H1 (cell line): ENCODE data around the gene ULK1. TPM values are rescaled to one million over a fixed set of nuclear protein-coding genes. Genes with fewer than 3 reads are reported as not detected.

Source experiments
- CTCF ChIA-PET: fragments of 300-600 bp; sonication (Branson Sonifier 250); formaldehyde crosslinking; loops from one replicate; lab custom pipeline; 2021; ENCODE audit not compliant: partially characterized antibody; lab: Charles Lee
- POLR2A ChIA-PET: fragments of 300-600 bp; sonication (Branson Sonifier 250); formaldehyde crosslinking; loops from one replicate; lab custom pipeline; 2021; ENCODE audit warnings: inconsistent platforms; ENCODE audit not compliant: partially characterized antibody; lab: Charles Lee
- DNase-seq, 2 experiments: peaks; one replicate each; pipeline versions ENCODE4 v3.0.0 to v3.0.0-alpha.2; 2010 to 2022; ENCODE audit warnings: low spot score in 2 of 2, low read depth in 1 of 2, mixed read lengths in 1 of 2
- FAIRE-seq: peaks from 2 replicates; lab custom pipeline; 2011; peaks lifted over from hg19 to GRCh38; lab: Jason Lieb, UNC
- H2AFZ ChIP-seq: 2 replicates; pipeline ENCODE4 v1.8.1; 2012; ENCODE audit warnings: low read length, inconsistent platforms
- H2AK5ac ChIP-seq: 2 replicates; pipeline ENCODE4 v1.6.1; 2013; ENCODE audit warnings: low read depth, low read length
- H2BK120ac ChIP-seq: replicated peaks from 2 replicates; pipeline ENCODE3; 2013; ENCODE audit warnings: low read depth, low read length, inconsistent platforms
- H2BK12ac ChIP-seq: 2 replicates; pipeline ENCODE4 v1.6.1; 2013; ENCODE audit warnings: low read depth, low read length
- H2BK15ac ChIP-seq: 2 replicates; pipeline ENCODE4 v1.6.1; 2013; ENCODE audit warnings: low read length
- H2BK20ac ChIP-seq: 2 replicates; pipeline ENCODE4 v1.6.1; 2013; ENCODE audit warnings: low read length
- H2BK5ac ChIP-seq: 2 replicates; pipeline ENCODE4 v1.6.1; 2013; ENCODE audit warnings: low read depth, low read length
- H3K14ac ChIP-seq: 2 replicates; pipeline ENCODE4 v1.6.1; 2013; ENCODE audit warnings: inconsistent platforms; ENCODE audit not compliant: insufficient read length
- H3K18ac ChIP-seq: 2 replicates; pipeline ENCODE4 v1.6.1; 2013; ENCODE audit warnings: low read length; ENCODE audit errors: extremely low read depth
- H3K23ac ChIP-seq: 2 replicates; pipeline ENCODE4 v1.6.1; 2013; ENCODE audit warnings: inconsistent platforms; ENCODE audit not compliant: insufficient read length
- H3K23me2 ChIP-seq: 2 replicates; pipeline ENCODE4 v1.6.1; 2013; ENCODE audit warnings: low read depth, low read length
- H3K27ac ChIP-seq: 2 replicates; pipeline ENCODE4 v1.6.1; 2011; ENCODE audit warnings: low read depth, low read length, inconsistent platforms
- H3K27me3 ChIP-seq, 4 experiments: replicated peaks in 1 of 4; 1 replicate in 1 of 4; 2 replicates in 3 of 4; pipeline versions ENCODE4 v1.6.1 to v1.8.1; 2011 to 2013; ENCODE audit warnings: low read length in 3 of 4, mild to moderate bottlenecking in 3 of 4, inconsistent platforms in 2 of 4, mixed read lengths in 2 of 4, moderate library complexity in 1 of 4; ENCODE audit not compliant: control insufficient read depth in 3 of 4, insufficient read depth in 3 of 4; ENCODE audit errors: extremely low read depth in 1 of 4
- H3K36me3 ChIP-seq, 4 experiments: 2 replicates each; pipeline versions ENCODE4 v1.6.1 to v1.8.1; 2011 to 2013; ENCODE audit warnings: mild to moderate bottlenecking in 4 of 4, low read length in 3 of 4, moderate library complexity in 2 of 4, control low read depth in 1 of 4, inconsistent platforms in 1 of 4; ENCODE audit not compliant: insufficient read depth in 4 of 4, control insufficient read depth in 2 of 4
- H3K4ac ChIP-seq: replicated peaks from 2 replicates; pipeline ENCODE3; 2013; ENCODE audit warnings: low read length, low read depth, mixed read lengths, inconsistent platforms; ENCODE audit not compliant: insufficient read length
- H3K4me1 ChIP-seq, 4 experiments: replicated peaks in 1 of 4; 1 replicate in 1 of 4; 2 replicates in 3 of 4; pipeline versions ENCODE4 v1.6.1 to v1.8.1; 2011 to 2013; ENCODE audit warnings: low read length in 3 of 4, inconsistent platforms in 2 of 4, mixed read lengths in 1 of 4; ENCODE audit not compliant: insufficient read depth in 4 of 4, control insufficient read depth in 3 of 4
- H3K4me2 ChIP-seq, 2 experiments: 2 replicates each; pipeline versions ENCODE4 v1.6.1 to v1.8.1; 2011 to 2013; ENCODE audit warnings: low read depth in 2 of 2, low read length in 2 of 2, control low read depth in 1 of 2, inconsistent platforms in 1 of 2, mild to moderate bottlenecking in 1 of 2; ENCODE audit not compliant: insufficient read depth in 1 of 2
- H3K4me3 ChIP-seq, 4 experiments: fragments of 200-600, 300-600 bp in 1 of 4; sonication (generic), shearing (Covaris generic), sonication (Bioruptor Twin) in 1 of 4; 2 replicates each; pipeline versions ENCODE4 v1.5.1 to v1.8.1; 2011 to 2016; ENCODE audit warnings: low read length in 4 of 4, low read depth in 3 of 4, control low read depth in 2 of 4, inconsistent platforms in 2 of 4, mild to moderate bottlenecking in 2 of 4, mixed read lengths in 1 of 4, moderate library complexity in 1 of 4; ENCODE audit not compliant: insufficient read depth in 2 of 4; ENCODE audit errors: extremely low read depth in 1 of 4
- H3K56ac ChIP-seq: replicated peaks from 2 replicates; pipeline ENCODE3; 2013; ENCODE audit warnings: low read depth, mild to moderate bottlenecking, mixed read lengths, low read length, inconsistent platforms; ENCODE audit not compliant: insufficient read length
- H3K79me1 ChIP-seq: 2 replicates; pipeline ENCODE4 v1.6.1; 2013; ENCODE audit warnings: low read depth, low read length, control low read depth
- H3K79me2 ChIP-seq, 2 experiments: 2 replicates each; pipeline versions ENCODE4 v1.6.1 to v1.8.1; 2012 to 2013; ENCODE audit warnings: low read length in 2 of 2, mild to moderate bottlenecking in 2 of 2, inconsistent platforms in 1 of 2; ENCODE audit not compliant: insufficient read depth in 2 of 2, control insufficient read depth in 1 of 2
- H3K9ac ChIP-seq, 4 experiments: replicated peaks in 1 of 4; 1 replicate in 1 of 4; 2 replicates in 3 of 4; pipeline versions ENCODE4 v1.6.1 to v1.8.1; 2011 to 2013; ENCODE audit warnings: low read depth in 3 of 4, low read length in 3 of 4, control low read depth in 2 of 4, mild to moderate bottlenecking in 2 of 4, moderate library complexity in 2 of 4, inconsistent platforms in 1 of 4; ENCODE audit errors: extremely low read depth in 1 of 4
- H3K9me3 ChIP-seq, 2 experiments: 2 replicates each; pipeline versions ENCODE4 v1.6.1 to v1.8.1; 2012 to 2013; ENCODE audit warnings: mild to moderate bottlenecking in 2 of 2, moderate library complexity in 2 of 2, control low read depth in 1 of 2, inconsistent platforms in 1 of 2, low read depth in 1 of 2, low read length in 1 of 2, mixed read lengths in 1 of 2; ENCODE audit not compliant: insufficient read depth in 2 of 2
- H4K20me1 ChIP-seq, 2 experiments: replicated peaks in 1 of 2; 2 replicates each; pipeline versions ENCODE3 to v1.8.1; 2011 to 2013; ENCODE audit warnings: inconsistent platforms in 2 of 2, low read length in 2 of 2, mild to moderate bottlenecking in 1 of 2; ENCODE audit not compliant: insufficient read depth in 2 of 2, control insufficient read depth in 1 of 2
- H4K5ac ChIP-seq: 2 replicates; pipeline ENCODE4 v1.6.1; 2013; ENCODE audit warnings: low read length, low read depth, mixed read lengths, inconsistent platforms; ENCODE audit not compliant: insufficient read length
- H4K8ac ChIP-seq: 2 replicates; pipeline ENCODE4 v1.8.0; 2013; ENCODE audit warnings: mild to moderate bottlenecking, moderate library complexity, low read length, inconsistent platforms; ENCODE audit not compliant: insufficient read depth; ENCODE audit errors: extremely low read depth
- H4K91ac ChIP-seq: replicated peaks from 2 replicates; pipeline ENCODE3; 2013; ENCODE audit warnings: low read length, mixed read lengths, inconsistent platforms; ENCODE audit not compliant: insufficient read length
- BCL11A ChIP-seq, 2 experiments: IDR thresholded peaks; one replicate each; pipeline ENCODE4 v1.6.1; 2011; ENCODE audit warnings: low read depth in 2 of 2, low read length in 2 of 2, mild to moderate bottlenecking in 2 of 2
- EGR1 ChIP-seq: IDR thresholded peaks from 2 replicates; pipeline ENCODE4 v1.6.1; 2011; ENCODE audit warnings: low read depth, low read length, borderline replicate concordance
- KDM1A ChIP-seq: fragments of 200-600, 300-600 bp; sonication (generic); IDR thresholded peaks from 2 replicates; pipeline ENCODE4 v1.7.1; 2016; ENCODE audit warnings: mild to moderate bottlenecking, low read length, borderline replicate concordance
- POLR2A ChIP-seq, 2 experiments: IDR thresholded peaks; 1 replicate in 1 of 2; 2 replicates in 1 of 2; pipeline ENCODE4 v1.6.1; 2011; ENCODE audit warnings: low read depth in 2 of 2, low read length in 2 of 2, mild to moderate bottlenecking in 2 of 2; ENCODE audit errors: control extremely low read depth in 1 of 2
- RBBP5 ChIP-seq: IDR thresholded peaks from 2 replicates; pipeline ENCODE4 v1.7.1; 2012; ENCODE audit warnings: low read depth, mild to moderate bottlenecking, inconsistent platforms, low read length, moderate library complexity, borderline replicate concordance
- RXRA ChIP-seq: IDR thresholded peaks from 2 replicates; pipeline ENCODE4 v1.6.1; 2011; ENCODE audit warnings: low read depth, mild to moderate bottlenecking, low read length, moderate library complexity; ENCODE audit not compliant: insufficient read depth
- TEAD4 ChIP-seq: IDR thresholded peaks from 2 replicates; pipeline ENCODE4 v1.6.1; 2012; ENCODE audit warnings: low read depth, low read length, inconsistent platforms, mixed read lengths
- WGBS, 2 experiments: shearing (Covaris generic) in 1 of 2; methylation state at CpG; one replicate each; pipeline versions ENCODE4 v1.1.6 to v1.1.7; 2013 to 2015; ENCODE audit warnings: low lambda C conversion rate in 2 of 2, mixed read lengths in 2 of 2, inconsistent platforms in 1 of 2, low coverage in 1 of 2, missing lambda C conversion rate in 1 of 2; ENCODE audit not compliant: insufficient replicate concordance in 2 of 2, insufficient coverage in 1 of 2, insufficient read length in 1 of 2; ENCODE audit errors: extremely low coverage in 1 of 2, missing lambda C conversion rate in 1 of 2; 5-methylcytosine and 5-hydroxymethylcytosine counted together
- polyA plus RNA-seq, 7 experiments: library from polyadenylated mRNA; depleted of rRNA in 3 of 7; stranded (reverse) in 5 of 7; unstranded in 2 of 7; fragments of >200 nt in 5 of 7; fragments of 200-250 nt in 2 of 7; gene quantifications; 1 replicate in 5 of 7; 2 replicates in 1 of 7; 4 replicates in 1 of 7; pipeline versions ENCODE4 v1.2.1 to v1.2.3, GENCODE V29; 2011 to 2013; ENCODE audit warnings: missing spikeins in 2 of 7, mixed read lengths in 2 of 7
- total RNA-seq: library from RNA; stranded (reverse); fragmentation: NEBNext Ultra II Directional; extraction: Animal tissue kit (Norgen Biotek cat#: 25700); gene quantifications from 2 replicates; pipeline ENCODE4 v1.2.1, GENCODE V29; 2021

Gene ULK1
- total and polyA plus RNA-seq, 2 of the 8 experiments (the other 6 are each of a cell fraction or from before 2014, with no cell fraction given), result 13.0 to 44.1 TPM

DNA sequence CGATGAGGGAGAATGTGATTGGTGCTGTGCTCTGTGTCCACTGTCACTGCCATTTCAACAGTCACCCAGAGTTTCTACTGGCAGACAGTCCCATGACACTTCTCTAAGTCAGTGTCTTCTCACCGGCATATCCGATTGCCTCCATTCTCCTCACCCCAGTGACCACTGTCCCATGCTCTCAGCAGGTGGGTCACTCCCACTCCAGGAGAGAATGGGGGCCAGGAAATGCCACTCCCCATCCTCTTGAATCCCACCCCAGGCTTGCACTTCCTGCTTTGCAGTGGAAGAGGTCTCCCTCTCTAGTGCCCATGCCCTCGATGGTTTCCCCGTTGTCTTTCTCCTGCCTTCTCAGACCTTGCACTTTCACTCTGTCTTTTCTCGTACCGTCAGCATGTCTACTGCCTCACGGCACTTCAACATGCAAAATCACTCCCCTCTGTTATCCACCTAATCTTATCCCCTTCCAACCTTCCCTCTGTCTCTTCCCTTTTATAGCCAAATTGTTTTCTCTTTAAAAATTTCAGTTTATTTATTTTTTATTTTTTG is 53.1 kb downstream of the ULK1 start:
- H3K14ac ChIP-seq, result no peak overlapping the region
- H3K4me2 ChIP-seq, result no peak overlapping the region
- peak overlapping the region; percentile 84 for H4K91ac ChIP-seq
- H2BK20ac ChIP-seq, result no peak overlapping the region
- H2BK15ac ChIP-seq, result no peak overlapping the region
- H3K9me3 ChIP-seq, result no peaks in the 10 kb centered on the region
- no peak overlapping the region for H3K27ac ChIP-seq
- ChIA-PET CTCF (no interaction called here), POLR2A (interaction anchor here (3.0 to 5.6 kb wide), 2 partner anchors 12 to 18 kb away, joined by 28 to 44 read pairs; partner anchors contain the start of gene PUS1)
- H2AFZ ChIP-seq, result no peak overlapping the region
- peaks cover 0 to 4% (median 1%) of the 10 kb centered on the region in 4 experiments; a peak in 5 of 7 replicates for H3K4me1 ChIP-seq
- no peaks in the 10 kb centered on the region; the same call in 1 of the 2 replicates for H3K23me2 ChIP-seq
- peaks cover 8 to 21% of the 10 kb centered on the region in 2 experiments; a peak in 3 of 4 replicates for H3K79me2 ChIP-seq
- no peak overlapping the region for H3K4me3 ChIP-seq
- peaks cover 0 to 11% of the 10 kb centered on the region in 2 experiments for H4K20me1 ChIP-seq
- peak overlapping the region; percentile 68; the same call in 1 of the 2 replicates for H2BK12ac ChIP-seq
- no peak overlapping the region for H3K23ac ChIP-seq
- no peaks in the 10 kb centered on the region for H3K79me1 ChIP-seq
- DNase-seq (no peak), FAIRE-seq (no peak)
- 0 out of 2 replicates have a peak overlapping the region, but pooled peaks have one; percentile 52 for H2BK5ac ChIP-seq
- WGBS, 2 experiments, result 83% methylated on average over 8 of the region's 8 CpGs; no CpG with 5 or more reads in 1 of the 2 experiments
- peaks cover 3 to 22% (median 16%) of the 10 kb centered on the region in 4 experiments for H3K36me3 ChIP-seq
- H4K8ac ChIP-seq, result no peak overlapping the region
- peak overlapping the region; percentile 82 for H2AK5ac ChIP-seq
- no peaks in the 10 kb centered on the region for H3K27me3 ChIP-seq
- H3K9ac ChIP-seq, result no peak overlapping the region; a peak in 1 of 7 replicates
- no peak overlapping the region for H3K4ac ChIP-seq
- no peak overlapping the region for H3K18ac ChIP-seq
- H2BK120ac ChIP-seq, result no peak overlapping the region
- no peak overlapping the region for H3K56ac ChIP-seq
- TF ChIP-seq EGR1 (no peak), BCL11A (IDR thresholded peaks at IDR 0.05; ENCODE audit: low read depth in 2 of 2, low read length in 2 of 2) (no peak), TEAD4 (no peak), KDM1A (no peak), RXRA (no peak), RBBP5 (no peak), POLR2A (IDR thresholded peaks at IDR 0.05; ENCODE audit: control extremely low read depth in 1 of 2, low read depth in 2 of 2, low read length in 2 of 2) (no peak)
- H4K5ac ChIP-seq, result no peak overlapping the region
